T-helper 2 cell treated with Interferon-gamma antibody and Interleukin-4, amounts not matched to agents 100 ng/mL and 5 ng/mL, for 36 hours (primary cell): ENCODE results near the gene PRX. TPM values are rescaled to one million over a fixed set of nuclear protein-coding genes. Genes with fewer than 3 reads are reported as not detected.

ENCODE experiments used
- total RNA-seq: library from RNA; stranded (reverse); gene quantifications from 2 replicates; pipeline ENCODE4 v1.2.3, GENCODE V29; 2022

Gene PRX
- total RNA-seq, 1 donor from 2014 or later: 0.77 TPM

Other genes with a start within 250 kb of the PRX start
- 15.2 and 17.5 TPM in 2 replicates for gene MAP3K10, start 222.0 kb downstream of the PRX start, total RNA-seq
- gene TTC9B, start 195.0 kb downstream of the PRX start, total RNA-seq: not detected in 2 replicates
- gene CCNP, start 186.7 kb downstream of the PRX start, total RNA-seq: 0.09 and 0.14 TPM in 2 replicates
- 138 and 142 TPM in 2 replicates for gene AKT2, start 128.0 kb downstream of the PRX start, total RNA-seq
- 25.6 and 26.3 TPM in 2 replicates for gene C19orf47, start 65.0 kb downstream of the PRX start, total RNA-seq
- gene PLD3, start 64.7 kb downstream of the PRX start, total RNA-seq: 59.4 and 70.7 TPM in 2 replicates
- gene HIPK4, start 23.2 kb downstream of the PRX start, total RNA-seq: not detected in 2 replicates
- gene SERTAD1, start 12.6 kb upstream of the PRX start, total RNA-seq: 8.3 and 8.9 TPM in 2 replicates
- 8.1 and 11.2 TPM in 2 replicates for gene SERTAD3, start 31.0 kb upstream of the PRX start, total RNA-seq
- gene BLVRB, start 52.4 kb upstream of the PRX start, total RNA-seq: 8.6 and 13.1 TPM in 2 replicates
- gene SPTBN4, start 53.6 kb upstream of the PRX start, total RNA-seq: 0.20 and 0.57 TPM in 2 replicates
- gene SHKBP1, start 163.5 kb upstream of the PRX start, total RNA-seq: 141 and 150 TPM in 2 replicates
- 52.0 and 62.1 TPM in 2 replicates for gene LTBP4, start 188.0 kb upstream of the PRX start, total RNA-seq